Epithelial cell of proximal tubule (primary cell): ENCODE results near the gene RNF220. TPM values are rescaled to one million over a fixed set of nuclear protein-coding genes. Genes with fewer than 3 reads are reported as not detected.

Source experiments
- DNase-seq: peaks from one replicate; pipeline ENCODE4 v3.0.0-alpha.2; 2011; ENCODE audit warnings: low read depth
- H3K4me3 ChIP-seq: 2 replicates; pipeline ENCODE4 v1.5.1; 2011; ENCODE audit warnings: low read depth, mild to moderate bottlenecking, low read length
- CTCF ChIP-seq: conservative IDR thresholded peaks from 2 replicates; pipeline ENCODE4 v1.5.1; 2012; ENCODE audit warnings: low read depth, mild to moderate bottlenecking, low read length
- total RNA-seq: library from RNA; depleted of rRNA; stranded (reverse); fragments of >200 nt; gene quantifications from 2 replicates; pipeline ENCODE4 v1.2.3, GENCODE V29; 2015

RNF220 gene
- total RNA-seq, 1 donor from 2014 or later = 152 TPM

- no peak overlapping the region for H3K4me3 ChIP-seq
- DNase-seq = no peak
- TF ChIP-seq CTCF = no peak
Measured at GRCh38 chr1:44389437-44389836, 15.6 kb upstream of the RNF220 start.

DNA sequence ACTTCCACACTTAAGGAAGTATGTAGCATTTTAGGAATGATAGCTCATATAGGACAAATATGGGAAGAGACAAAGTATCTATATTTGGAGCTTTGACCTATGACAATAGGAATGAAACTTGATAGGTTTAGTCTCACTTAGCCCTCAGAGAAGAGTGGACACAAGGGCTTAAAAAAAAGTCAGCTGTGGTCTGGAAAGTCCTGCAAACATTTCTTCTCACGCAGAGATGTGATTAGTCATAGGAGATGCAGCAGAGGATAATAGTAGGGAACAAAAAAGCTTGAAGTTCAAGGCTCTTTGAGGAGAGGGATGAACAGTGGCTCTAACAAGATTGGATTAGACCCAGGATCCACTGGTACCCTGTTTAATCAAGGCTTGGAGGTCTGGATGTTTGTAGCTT, 14.8 kb upstream of the RNF220 start:
- no peak for TF ChIP-seq CTCF
- DNase-seq = no peak
- no peak overlapping the region for H3K4me3 ChIP-seq

- no peak for DNase-seq
- no peak overlapping the region for H3K4me3 ChIP-seq
- TF ChIP-seq CTCF = no peak
Measured at GRCh38 chr1:44401256-44402228, 3.5 kb upstream of the RNF220 start.

DNA sequence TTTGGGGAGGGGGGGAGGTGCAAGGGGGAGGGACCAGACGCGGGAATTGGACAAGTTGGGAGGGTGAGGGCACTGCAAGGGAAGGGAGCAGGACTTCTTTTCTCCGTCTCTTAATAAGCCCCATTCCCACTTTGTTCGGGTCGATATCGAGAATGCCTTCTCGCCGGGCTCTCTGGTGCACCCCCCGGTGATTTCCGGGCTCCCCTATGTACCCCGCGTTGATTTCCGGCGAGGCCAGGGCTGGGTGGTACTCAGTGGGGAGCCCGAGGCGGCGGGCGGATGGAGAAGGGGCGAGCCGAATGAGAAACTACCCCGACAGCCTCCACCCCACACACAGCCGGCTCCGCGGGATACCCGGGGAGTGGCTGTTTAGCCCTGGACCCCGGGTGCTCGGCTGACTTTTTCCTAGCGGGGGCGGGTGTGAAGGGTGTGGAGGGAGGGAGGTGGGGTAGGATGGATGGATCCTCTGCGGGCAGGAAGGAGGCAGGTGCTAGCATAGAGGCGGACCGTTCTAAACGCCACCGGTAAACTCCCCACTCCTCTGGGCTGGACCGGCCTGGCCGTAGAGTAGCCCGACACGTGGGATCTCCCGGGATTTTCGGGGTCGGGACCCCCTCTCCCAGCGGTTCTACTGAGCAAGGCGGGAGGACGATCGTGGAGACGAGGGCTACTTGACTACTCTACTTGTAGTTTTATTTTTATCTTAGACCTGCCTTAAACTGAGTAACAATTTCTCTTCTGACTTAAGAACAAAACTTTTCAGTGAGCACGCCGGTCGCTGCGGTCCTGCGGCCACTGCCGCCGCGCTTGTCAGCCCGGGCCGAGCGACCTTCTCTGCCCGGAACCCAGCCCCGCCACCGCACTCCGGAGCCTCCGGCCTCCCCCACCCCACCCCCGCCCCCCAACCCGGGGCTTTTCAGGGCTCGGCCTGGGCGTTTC, 1.0 kb downstream of the RNF220 start:
- DNase-seq = no peak

GRCh38 chr1:44406737-44407429, 1.8 kb downstream of the RNF220 start:
- DNase-seq = no peak
- H3K4me3 ChIP-seq = no peak overlapping the region

More for the DNA sequence above, 1.0 kb downstream of the RNF220 start:
- TF ChIP-seq CTCF = no peak
- H3K4me3 ChIP-seq = peak overlapping the region; percentile 58

More at GRCh38 chr1:44406737-44407429, 1.8 kb downstream of the RNF220 start:
- TF ChIP-seq CTCF = no peak
